ENCODE results near the gene TPM1. TPM values are rescaled to one million over a fixed set of nuclear protein-coding genes. Genes with fewer than 3 reads are reported as not detected.

TPM1 gene
- total RNA-seq, 4 donors from 2014 or later, result 116 to 307 (median 226) TPM

DNA sequence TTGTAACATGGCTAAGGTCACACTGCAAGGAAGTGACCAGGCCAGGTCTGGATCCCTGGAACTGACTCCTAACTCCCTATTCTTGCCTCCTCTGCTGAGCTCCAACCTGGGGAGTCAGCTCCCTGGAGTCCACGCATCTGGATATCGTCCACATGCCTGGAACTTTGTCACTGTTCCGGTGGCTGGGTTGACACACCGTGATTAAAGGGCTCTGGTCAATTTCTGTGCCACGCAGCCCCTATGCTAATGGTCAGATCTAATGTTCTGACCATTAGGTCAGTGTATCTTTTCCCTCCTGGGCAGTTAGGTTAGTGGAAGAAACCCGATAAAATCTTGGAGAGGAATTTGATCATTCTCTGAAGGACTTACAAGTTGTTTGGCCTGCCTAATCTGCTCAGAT, 1.6 kb upstream of the TPM1 start:
- H3K36me3 ChIP-seq, result no peaks in the 10 kb centered on the region
- WGBS, 2 donors, result 73 to 89% methylated on average over 6 of the region's 6 CpGs
- H3K27ac ChIP-seq, result no peak overlapping the region
- TF ChIP-seq POLR2A (IDR thresholded peaks at IDR 0.05), result no peak
- no peaks in the 10 kb centered on the region for H3K9me3 ChIP-seq
- H3K4me1 ChIP-seq, result peaks cover 14 to 28% of the 10 kb centered on the region in 2 donors
- no peak for DNase-seq
- intact Hi-C loops (cut with DNase I), result no loop called here
- H3K27me3 ChIP-seq, result no peaks in the 10 kb centered on the region
- H3K4me3 ChIP-seq (replicated peaks in 1 of 3), result no peak overlapping the region

DNA sequence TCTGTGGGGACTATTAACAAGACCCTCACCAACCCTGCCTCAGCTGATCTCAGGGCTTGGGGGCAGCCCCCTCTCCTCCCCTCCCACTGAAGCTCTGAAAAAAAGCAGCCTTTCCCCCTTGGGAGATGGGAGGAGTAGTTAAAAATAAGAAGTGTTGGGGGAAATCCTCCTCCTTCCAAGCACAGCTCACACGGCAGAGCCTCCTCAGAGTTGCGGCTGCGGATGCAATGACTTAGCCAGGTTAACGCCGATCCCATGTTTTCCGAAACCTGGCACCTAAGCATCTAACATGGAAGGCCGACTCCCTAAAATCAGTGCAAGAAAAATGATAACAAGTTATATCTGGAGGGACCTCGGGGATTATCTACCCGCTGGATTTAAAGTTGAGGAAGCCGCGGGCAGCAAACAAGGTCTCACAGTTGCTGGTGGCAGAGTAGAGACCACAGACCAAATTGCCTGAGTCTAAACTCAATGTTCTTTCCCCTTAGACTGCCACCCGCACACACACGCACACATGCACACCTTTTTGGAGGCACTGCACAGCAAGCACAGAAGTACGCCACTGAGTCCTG, 1.1 kb upstream of the TPM1 start:
- TF ChIP-seq POLR2A (IDR thresholded peaks at IDR 0.05), result no peak
- TF ChIP-seq, protein P1, sequence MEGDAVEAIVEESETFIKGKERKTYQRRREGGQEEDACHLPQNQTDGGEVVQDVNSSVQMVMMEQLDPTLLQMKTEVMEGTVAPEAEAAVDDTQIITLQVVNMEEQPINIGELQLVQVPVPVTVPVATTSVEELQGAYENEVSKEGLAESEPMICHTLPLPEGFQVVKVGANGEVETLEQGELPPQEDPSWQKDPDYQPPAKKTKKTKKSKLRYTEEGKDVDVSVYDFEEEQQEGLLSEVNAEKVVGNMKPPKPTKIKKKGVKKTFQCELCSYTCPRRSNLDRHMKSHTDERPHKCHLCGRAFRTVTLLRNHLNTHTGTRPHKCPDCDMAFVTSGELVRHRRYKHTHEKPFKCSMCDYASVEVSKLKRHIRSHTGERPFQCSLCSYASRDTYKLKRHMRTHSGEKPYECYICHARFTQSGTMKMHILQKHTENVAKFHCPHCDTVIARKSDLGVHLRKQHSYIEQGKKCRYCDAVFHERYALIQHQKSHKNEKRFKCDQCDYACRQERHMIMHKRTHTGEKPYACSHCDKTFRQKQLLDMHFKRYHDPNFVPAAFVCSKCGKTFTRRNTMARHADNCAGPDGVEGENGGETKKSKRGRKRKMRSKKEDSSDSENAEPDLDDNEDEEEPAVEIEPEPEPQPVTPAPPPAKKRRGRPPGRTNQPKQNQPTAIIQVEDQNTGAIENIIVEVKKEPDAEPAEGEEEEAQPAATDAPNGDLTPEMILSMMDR (IDR thresholded peaks at IDR 0.05), result no peak
- no peaks in the 10 kb centered on the region for H3K9me3 ChIP-seq
- intact Hi-C loops (cut with DNase I), result no loop called here
- DNase-seq, result no peak
- H3K36me3 ChIP-seq, result no peaks in the 10 kb centered on the region
- H3K27ac ChIP-seq, result peak overlapping the region in 1 of 3 donors; percentile 73
- H3K4me3 ChIP-seq (replicated peaks in 1 of 3), result peak overlapping the region in 1 of 3 donors; percentile 65
- no peaks in the 10 kb centered on the region for H3K27me3 ChIP-seq
- peaks cover 14 to 28% of the 10 kb centered on the region in 2 donors for H3K4me1 ChIP-seq
- 64 to 76% methylated on average over 13 of the region's 14 CpGs for WGBS, 2 donors

DNA sequence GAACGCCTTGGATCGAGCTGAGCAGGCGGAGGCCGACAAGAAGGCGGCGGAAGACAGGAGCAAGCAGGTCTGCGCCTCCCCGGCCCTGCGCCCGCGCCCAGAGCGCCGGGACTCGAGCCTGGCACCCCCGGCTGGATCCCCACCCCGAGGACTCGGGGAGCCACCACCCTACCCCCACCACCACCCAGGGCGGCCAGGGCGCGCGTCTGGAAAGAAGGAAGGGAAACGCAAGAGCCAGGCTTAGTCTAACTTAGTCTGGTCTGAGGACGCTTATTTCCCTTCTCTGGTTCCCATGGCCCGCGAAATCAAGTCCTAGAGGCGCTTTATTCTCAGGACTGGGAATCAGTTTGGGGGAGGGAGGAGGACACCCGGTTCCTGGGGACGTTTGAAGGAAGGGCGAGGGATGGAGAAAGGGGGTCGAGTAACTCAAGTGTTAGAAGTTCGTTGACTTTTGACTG, 359 bp downstream of the TPM1 start:
- intact Hi-C loops (cut with DNase I), result no loop called here
- peaks cover 14 to 34% of the 10 kb centered on the region in 2 donors for H3K4me1 ChIP-seq
- WGBS, 2 donors, result 1 to 4% methylated on average over 10 to 25 of the region's 31 CpGs

DNA sequence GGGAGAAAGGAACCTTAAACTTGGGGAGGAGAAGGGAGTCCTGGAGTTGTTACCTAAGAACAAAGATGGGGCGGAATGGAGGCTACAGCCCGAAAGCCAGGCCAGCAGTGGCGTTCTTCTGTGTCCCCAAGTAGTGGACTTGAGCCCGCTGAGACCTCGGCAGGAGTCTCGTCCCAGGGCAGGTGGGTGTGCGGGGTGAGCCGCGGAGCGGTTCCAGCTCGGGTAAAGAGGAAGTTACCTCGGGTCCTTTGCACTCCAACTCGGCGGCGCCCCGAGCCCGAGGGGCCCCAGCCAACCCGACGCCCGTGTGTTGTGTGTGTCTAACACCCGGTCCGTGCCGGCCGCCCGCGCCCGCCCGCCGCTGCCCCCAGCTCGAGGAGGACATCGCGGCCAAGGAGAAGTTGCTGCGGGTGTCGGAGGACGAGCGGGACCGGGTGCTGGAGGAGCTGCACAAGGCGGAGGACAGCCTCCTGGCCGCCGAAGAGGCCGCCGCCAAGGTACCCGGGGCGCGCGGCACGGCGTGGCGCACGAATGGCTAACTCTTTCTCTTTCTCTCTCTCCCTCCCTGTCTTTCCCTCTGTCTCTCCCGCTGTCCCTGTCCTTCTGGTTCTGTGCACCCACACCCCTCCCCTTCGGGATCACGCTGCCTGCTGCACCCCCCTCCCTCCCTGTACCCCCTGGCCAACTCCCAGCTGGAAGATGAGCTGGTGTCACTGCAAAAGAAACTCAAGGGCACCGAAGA, 959 bp downstream of the TPM1 start:
- peak overlapping the region; percentile 27 to 65 (median 46) for H3K4me3 ChIP-seq (replicated peaks in 1 of 3)
- intact Hi-C loops (cut with DNase I), result no loop called here
- WGBS, 2 donors, result 1 to 2% methylated on average over 31 to 33 of the region's 54 CpGs
- no peak for TF ChIP-seq POLR2A (IDR thresholded peaks at IDR 0.05)
- TF ChIP-seq, protein P1 (IDR thresholded peaks at IDR 0.05), result no peak
- no peaks in the 10 kb centered on the region for H3K36me3 ChIP-seq
- H3K27me3 ChIP-seq, result no peaks in the 10 kb centered on the region
- H3K4me1 ChIP-seq, result peaks cover 14 to 34% of the 10 kb centered on the region in 2 donors
- peak in 1 of 2 donors; percentile 19 for DNase-seq
- no peaks in the 10 kb centered on the region for H3K9me3 ChIP-seq
- H3K27ac ChIP-seq, result peak overlapping the region in 1 of 3 donors; percentile 56

More for the DNA sequence above, 359 bp downstream of the TPM1 start:
- TF ChIP-seq, protein P1 (IDR thresholded peaks at IDR 0.05), result no peak
- no peak for TF ChIP-seq POLR2A (IDR thresholded peaks at IDR 0.05)
- H3K36me3 ChIP-seq, result no peaks in the 10 kb centered on the region
- H3K4me3 ChIP-seq (replicated peaks in 1 of 3), result peak overlapping the region; percentile 27 to 65 (median 46)
- no peaks in the 10 kb centered on the region for H3K9me3 ChIP-seq
- peak overlapping the region in 2 of 3 donors; percentile 25 to 61 for H3K27ac ChIP-seq
- no peaks in the 10 kb centered on the region for H3K27me3 ChIP-seq
- no peak for DNase-seq

DNA sequence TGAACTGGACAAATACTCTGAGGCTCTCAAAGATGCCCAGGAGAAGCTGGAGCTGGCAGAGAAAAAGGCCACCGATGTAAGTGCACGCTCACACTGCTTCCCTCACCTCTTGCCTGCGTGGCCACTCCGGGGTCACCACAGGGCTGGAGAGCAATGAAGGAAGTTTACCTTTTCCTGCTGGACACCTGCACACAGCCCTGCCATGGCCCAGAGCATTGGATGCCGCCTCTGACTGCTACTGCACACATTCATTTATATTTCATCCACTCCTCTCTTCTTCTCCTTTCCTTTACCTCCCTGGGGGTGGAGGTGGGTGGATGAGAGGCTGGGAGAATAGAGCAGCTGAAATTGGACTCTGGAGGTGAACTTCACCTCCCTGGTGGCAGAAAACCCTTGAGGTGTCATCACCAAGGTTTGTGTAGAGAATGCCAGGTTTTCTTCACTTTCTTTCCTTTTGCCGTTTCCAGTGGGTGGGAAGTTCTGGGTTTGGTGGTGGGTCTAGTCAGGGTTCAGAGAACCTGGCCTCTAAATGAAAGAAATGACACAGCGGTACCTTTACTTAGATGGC, 1.6 kb downstream of the TPM1 start:
- DNase-seq, result no peak
- no peaks in the 10 kb centered on the region for H3K9me3 ChIP-seq
- 62 to 71% methylated on average over 7 of the region's 7 CpGs for WGBS, 2 donors
- no peaks in the 10 kb centered on the region for H3K36me3 ChIP-seq
- peak overlapping the region; percentile 27 to 65 (median 46) for H3K4me3 ChIP-seq (replicated peaks in 1 of 3)
- H3K27me3 ChIP-seq, result no peaks in the 10 kb centered on the region
- intact Hi-C loops (cut with DNase I), result no loop called here
- no peak overlapping the region for H3K27ac ChIP-seq
- H3K4me1 ChIP-seq, result peaks cover 15 to 34% of the 10 kb centered on the region in 2 donors
- TF ChIP-seq POLR2A (IDR thresholded peaks at IDR 0.05), result no peak
- TF ChIP-seq, protein P1 (IDR thresholded peaks at IDR 0.05), result no peak
